IMR-90 (cell line): ENCODE results near the gene MUC5AC.

Experiments
- BHLHE40 ChIP-seq: fragments of 150-350 bp; IDR thresholded peaks from 2 replicates; pipeline ENCODE4 v1.6.1; 2016; ENCODE audit warnings: mild to moderate bottlenecking, low read depth, low read length
- CEBPB ChIP-seq: IDR thresholded peaks from 2 replicates; pipeline ENCODE4 v1.6.1; 2012; ENCODE audit warnings: low read depth, low read length, improper control_type of control experiment
- CHD1 ChIP-seq: IDR thresholded peaks from 2 replicates; pipeline ENCODE4 v1.6.1; 2012; ENCODE audit warnings: low read depth, low read length, improper control_type of control experiment
- CTCF ChIP-seq: conservative IDR thresholded peaks from 2 replicates; pipeline ENCODE4 v1.5.1; 2012; ENCODE audit warnings: mild to moderate bottlenecking, low read depth, low read length, improper control_type of control experiment
- FOS ChIP-seq: fragments of 150-350 bp; IDR thresholded peaks from 2 replicates; pipeline ENCODE4 v1.6.1; 2016; ENCODE audit warnings: low read depth, low read length
- MAZ ChIP-seq: IDR thresholded peaks from 2 replicates; pipeline ENCODE4 v1.6.1; 2012; ENCODE audit warnings: low read depth, mild to moderate bottlenecking, low read length, improper control_type of control experiment, moderate library complexity, borderline replicate concordance
- MXI1 ChIP-seq: IDR thresholded peaks from 2 replicates; pipeline ENCODE4 v1.6.1; 2012; ENCODE audit warnings: low read depth, mild to moderate bottlenecking, low read length, moderate library complexity, borderline replicate concordance
- POLR2A ChIP-seq: IDR thresholded peaks from 2 replicates; pipeline ENCODE4 v1.6.1; 2012; ENCODE audit warnings: mild to moderate bottlenecking, low read depth, low read length
- RAD21 ChIP-seq: IDR thresholded peaks from 2 replicates; pipeline ENCODE4 v1.6.1; 2012; ENCODE audit warnings: low read length, improper control_type of control experiment
- RFX5 ChIP-seq: IDR thresholded peaks from 2 replicates; pipeline ENCODE4 v1.8.0; 2012; ENCODE audit warnings: low read depth, mild to moderate bottlenecking, low read length, moderate library complexity
- SMC3 ChIP-seq: fragments of 150-350 bp; IDR thresholded peaks from 2 replicates; pipeline ENCODE4 v1.6.1; 2016; ENCODE audit warnings: low read depth, mild to moderate bottlenecking, antibody characterized with exemption, low read length, moderate library complexity
- USF2 ChIP-seq: fragments of 150-350 bp; IDR thresholded peaks from 2 replicates; pipeline ENCODE4 v1.6.1; 2017; ENCODE audit warnings: mild to moderate bottlenecking, antibody characterized with exemption, low read length, low read depth

GRCh38 chr11:1240771-1241170 is 83.0 kb downstream of the MUC5AC start:
- TF ChIP-seq CTCF (no peak), POLR2A (no peak), RFX5 (no peak), RAD21 (no peak), CEBPB (no peak), MAZ (no peak), CHD1 (no peak), FOS (no peak), USF2 (no peak), SMC3 (no peak), MXI1 (no peak), BHLHE40 (no peak)
